ENCODE data around the gene ZNF486.
"Not testable (repeated sequence)": the region's sequence is repeated elsewhere in the genome, so short reads cannot be mapped to it uniquely, and the experiment has no call there.

The ZNF486 gene
- 23.5 to 29.3 reads per million in 2 donors for total RNA-seq

GRCh38 chr19:20167020-20167644 is at the start of gene ZNF486:
Gene ZNF486, plus strand, starts transcription at chr19:20167214. Its CDS starts 117 bp downstream, at chr19:20167331.
- peak; percentile 41 for DNase-seq

- not testable (repeated sequence) for DNase-seq
Observed at GRCh38 chr19:20118064-20118839, 48.8 kb upstream of the ZNF486 start.

DNA sequence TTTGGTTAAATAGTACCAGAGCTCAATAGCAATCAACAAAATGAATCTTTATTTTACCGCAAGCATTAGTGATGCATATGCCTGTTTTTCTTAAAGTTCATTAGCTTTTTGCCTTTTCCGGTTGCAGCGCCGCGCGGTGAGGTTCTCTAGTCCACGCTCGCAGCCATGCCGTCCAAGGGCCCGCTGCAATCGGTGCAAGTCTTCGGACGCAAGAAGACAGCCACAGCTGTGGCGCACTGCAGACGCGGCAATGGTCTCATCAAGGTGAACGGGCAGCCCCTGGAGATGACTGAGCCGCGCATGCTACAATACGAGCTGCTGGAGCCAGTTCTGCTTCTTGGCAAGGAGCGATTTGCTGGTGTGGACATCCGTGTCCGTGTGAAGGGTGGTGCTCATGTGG is 42.1 kb upstream of the ZNF486 start:
- peak; percentile 3 for DNase-seq

- not testable (repeated sequence) for DNase-seq
Observed at GRCh38 chr19:20132933-20133332, 34.1 kb upstream of the ZNF486 start.

DNA sequence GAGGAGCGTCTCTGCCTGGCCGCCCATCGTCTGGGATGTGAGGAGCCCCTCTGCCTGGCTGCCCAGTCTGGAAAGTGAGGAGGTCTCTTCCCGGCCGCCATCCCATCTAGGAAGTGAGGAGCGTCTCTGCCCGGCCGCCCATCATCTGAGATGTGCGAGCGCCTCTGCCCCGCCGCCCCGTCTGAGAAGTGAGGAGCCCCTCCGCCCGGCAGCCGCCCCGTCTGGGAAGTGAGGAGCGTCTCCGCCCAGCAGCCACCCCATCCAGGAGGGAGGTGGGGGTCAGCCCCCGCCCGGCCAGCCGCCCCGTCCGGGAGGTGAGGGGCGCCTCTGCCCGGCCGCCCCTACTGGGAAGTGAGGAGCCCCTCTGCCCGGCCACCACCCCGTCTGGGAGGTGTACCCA is 29.3 kb upstream of the ZNF486 start:
- DNase-seq, result not testable (repeated sequence)

DNA sequence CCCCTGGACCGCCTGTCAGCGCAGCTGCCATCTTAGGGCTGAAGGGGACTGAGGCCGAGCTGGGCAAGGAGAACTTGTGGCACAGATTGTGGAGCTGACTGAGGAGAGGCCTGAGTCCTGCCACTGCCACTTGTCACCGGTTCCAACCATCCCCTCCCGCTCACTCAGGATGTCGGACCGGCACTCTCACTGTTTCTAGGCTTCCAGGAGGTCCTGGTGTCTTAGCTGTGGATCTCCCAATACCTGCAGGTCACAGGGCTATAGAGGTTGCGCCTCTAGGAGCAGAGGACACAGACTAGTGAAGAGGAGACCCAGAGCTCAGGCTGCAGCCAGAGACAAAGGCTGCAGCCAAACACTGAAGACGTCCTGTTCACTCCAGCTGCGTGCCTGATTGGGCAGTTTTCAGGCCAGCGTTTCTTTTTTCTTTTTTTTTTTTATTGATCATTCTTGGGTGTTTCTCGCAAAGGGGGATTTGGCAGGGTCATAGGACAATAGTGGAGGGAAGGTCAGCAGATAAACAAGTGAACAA is 15.3 kb upstream of the ZNF486 start:
- DNase-seq, result no peak

DNA sequence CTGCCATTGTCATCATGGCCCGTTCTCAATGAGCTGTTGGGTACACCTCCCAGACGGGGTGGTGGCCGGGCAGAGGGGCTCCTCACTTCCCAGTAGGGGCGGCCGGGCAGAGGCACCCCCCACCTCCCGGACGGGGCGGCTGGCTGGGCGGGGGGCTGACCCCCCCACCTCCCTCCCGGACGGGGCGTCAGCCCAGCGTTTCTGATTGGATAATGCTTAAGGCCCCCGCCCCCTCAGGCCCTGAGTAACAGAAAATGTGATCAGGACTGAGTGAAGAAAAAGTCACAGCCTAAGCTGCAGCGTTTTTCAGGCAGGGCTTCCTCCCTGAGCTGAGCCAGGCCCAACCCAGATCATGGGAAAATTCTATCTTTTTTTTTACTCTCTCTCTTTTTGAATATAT is 14.5 kb upstream of the ZNF486 start:
- not testable (repeated sequence) for DNase-seq

GRCh38 chr19:20153281-20153680 is 13.7 kb upstream of the ZNF486 start:
- no peak for DNase-seq

- no peak for DNase-seq
Observed at GRCh38 chr19:20154636-20155035, 12.4 kb upstream of the ZNF486 start.

DNA sequence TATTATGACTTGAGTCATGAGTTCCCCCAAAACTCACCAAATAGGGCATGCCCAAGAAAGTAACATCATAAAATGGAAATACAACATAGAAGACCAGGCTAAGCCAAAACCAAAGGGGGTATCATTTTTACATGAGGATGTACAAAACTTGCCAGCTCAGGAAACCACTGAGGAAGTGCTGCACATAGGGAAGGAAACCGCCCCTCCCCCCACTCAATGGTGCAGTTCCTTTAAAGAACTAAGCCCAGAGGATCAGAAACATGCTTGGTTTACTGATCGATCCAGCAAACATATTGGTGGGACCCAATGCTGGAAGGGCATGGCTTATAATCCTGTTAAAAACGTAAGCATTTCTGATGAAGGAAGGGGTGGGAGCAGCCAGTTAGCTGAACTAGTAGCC is 4.2 kb upstream of the ZNF486 start:
- DNase-seq, result no peak

GRCh38 chr19:20164456-20164855 is 2.6 kb upstream of the ZNF486 start:
- DNase-seq, result no peak

GRCh38 chr19:20165971-20166592 is 932 bp upstream of the ZNF486 start:
- DNase-seq, result no peak

- DNase-seq, result no peak
Observed at GRCh38 chr19:20167651-20168122, 673 bp downstream of the ZNF486 start.

GRCh38 chr19:20171285-20171684 is 4.3 kb downstream of the ZNF486 start:
- no peak for DNase-seq

- not testable (repeated sequence) for DNase-seq
Observed at GRCh38 chr19:20175848-20176247, 8.8 kb downstream of the ZNF486 start.

- DNase-seq, result not testable (repeated sequence)
Observed at GRCh38 chr19:20179956-20180355, 12.9 kb downstream of the ZNF486 start.

- DNase-seq, result no peak
Observed at GRCh38 chr19:20182222-20182785, 15.3 kb downstream of the ZNF486 start.

DNA sequence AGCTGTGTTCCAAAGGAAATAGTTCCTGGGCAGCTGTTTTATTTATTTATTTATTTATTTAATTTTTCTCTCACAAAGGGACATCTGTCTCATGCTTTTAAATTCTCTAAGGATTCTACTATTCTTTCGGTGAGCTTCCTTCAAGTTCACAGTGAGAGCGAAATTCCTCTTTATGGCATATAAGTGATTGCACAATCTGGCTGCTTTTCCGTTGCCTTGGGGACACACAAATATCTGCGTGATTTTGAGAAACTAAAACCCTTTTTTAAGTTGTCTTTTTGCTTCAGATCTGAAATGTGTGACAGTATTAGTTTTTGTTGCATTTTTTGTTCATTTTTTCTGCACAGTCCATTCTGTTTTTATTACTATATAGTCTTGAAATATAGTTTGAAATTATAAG is 19.2 kb downstream of the ZNF486 start:
- DNase-seq, result no peak

- no peak for DNase-seq
Observed at GRCh38 chr19:20197747-20198146, 30.7 kb downstream of the ZNF486 start.

DNA sequence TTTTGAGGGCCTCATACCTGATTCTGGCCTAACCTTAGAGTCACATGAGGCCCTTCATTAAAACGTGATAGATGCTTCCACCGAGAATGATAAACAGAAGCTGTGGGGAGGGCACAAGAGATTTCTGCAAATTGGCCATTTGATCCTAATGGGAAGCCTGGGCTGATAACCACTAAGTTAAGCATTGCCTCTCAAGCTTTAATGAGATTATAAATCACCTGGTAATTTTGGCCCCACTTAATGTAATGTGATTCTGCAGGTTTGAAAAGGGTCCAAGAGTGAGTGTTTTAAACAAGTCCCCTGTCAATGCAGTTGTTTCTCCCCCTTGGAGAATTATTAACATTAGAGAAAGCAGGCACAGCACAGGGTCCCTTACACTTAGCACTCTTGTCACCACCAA is 42.0 kb downstream of the ZNF486 start:
- no peak for DNase-seq

DNA sequence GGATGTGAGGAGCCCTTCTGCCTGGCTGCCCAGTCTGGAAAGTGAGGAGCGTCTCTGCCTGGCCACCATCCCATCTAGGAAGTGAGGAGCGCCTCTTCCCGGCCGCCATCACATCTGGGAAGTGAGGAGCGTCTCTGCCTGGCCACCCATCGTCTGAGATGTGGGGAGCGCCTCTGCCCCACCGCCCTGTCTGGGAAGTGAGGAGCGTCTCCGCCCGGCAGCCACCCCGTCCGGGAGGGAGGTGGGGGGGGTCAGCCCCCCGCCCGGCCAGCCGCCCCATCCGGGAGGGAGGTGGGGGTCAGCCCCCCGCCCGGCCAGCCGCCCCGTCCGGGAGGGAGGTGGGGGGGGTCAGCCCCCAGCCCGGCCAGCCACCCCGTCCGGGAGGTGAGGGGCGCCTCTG is 47.4 kb downstream of the ZNF486 start:
- not testable (repeated sequence) for DNase-seq

GRCh38 chr19:20221605-20222004 is 54.6 kb downstream of the ZNF486 start:
- DNase-seq, result not testable (repeated sequence)

- no peak for DNase-seq
Observed at GRCh38 chr19:20233105-20233504, 66.1 kb downstream of the ZNF486 start.
